Activated naive CD4-positive, alpha-beta T cell treated with Interleukin-2 at 50 U/mL for 16 hours (primary cell): ENCODE results near the gene DIS3L.
"Not testable (repeated sequence)": the region's sequence is repeated elsewhere in the genome, so short reads cannot be mapped to it uniquely, and the experiment has no call there.

ENCODE experiments used
- DNase-seq: peaks from one replicate; pipeline ENCODE4 v3.0.0-alpha.2; 2020

DIS3L gene

DNA sequence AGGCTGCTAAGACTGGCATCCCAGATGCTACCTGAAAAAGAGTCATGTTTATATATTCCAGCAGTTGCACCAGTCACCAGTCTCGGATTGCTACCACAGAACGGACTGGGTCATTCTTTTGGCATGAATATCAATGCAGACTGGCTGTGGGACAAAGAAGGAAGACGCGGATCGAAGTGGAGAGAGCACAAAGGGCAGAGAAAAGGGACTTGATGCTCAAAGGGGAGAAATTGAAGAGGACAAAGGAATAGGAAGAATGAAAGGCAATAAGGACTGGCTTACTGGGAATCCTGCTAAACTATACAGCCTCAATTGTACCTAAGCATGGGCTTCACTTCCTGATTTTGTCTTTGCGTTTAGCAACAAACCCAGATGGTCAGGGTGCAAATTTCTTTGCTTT is 15.3 kb upstream of the DIS3L start:
- DNase-seq, result no peak

GRCh38 chr15:66278671-66279070 is 14.7 kb upstream of the DIS3L start:
- DNase-seq, result no peak

GRCh38 chr15:66284271-66284670 is 9.1 kb upstream of the DIS3L start:
- no peak for DNase-seq

GRCh38 chr15:66285533-66286280 is 7.7 kb upstream of the DIS3L start:
- no peak for DNase-seq

- no peak for DNase-seq
Observed at GRCh38 chr15:66287461-66288057, 5.8 kb upstream of the DIS3L start.

DNA sequence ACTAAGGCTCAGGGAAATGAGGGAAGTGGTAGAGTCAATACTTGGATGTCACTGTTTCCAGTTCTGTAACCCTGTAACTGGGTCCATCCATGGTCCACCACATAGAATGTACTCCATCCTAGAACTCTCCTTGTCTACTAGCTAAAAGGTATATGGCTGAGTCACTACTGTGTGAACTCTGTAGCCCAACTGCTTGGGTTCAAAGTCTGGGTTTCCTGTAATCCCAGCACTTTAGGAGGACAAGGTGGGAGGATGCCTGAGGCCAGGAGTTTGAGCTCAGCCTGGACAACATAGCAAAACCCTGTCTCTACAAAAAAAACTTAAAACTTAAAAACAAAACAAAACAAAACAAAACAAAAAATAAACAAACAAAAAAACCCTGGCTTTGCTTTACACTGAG is 5.3 kb upstream of the DIS3L start:
- no peak for DNase-seq

DNA sequence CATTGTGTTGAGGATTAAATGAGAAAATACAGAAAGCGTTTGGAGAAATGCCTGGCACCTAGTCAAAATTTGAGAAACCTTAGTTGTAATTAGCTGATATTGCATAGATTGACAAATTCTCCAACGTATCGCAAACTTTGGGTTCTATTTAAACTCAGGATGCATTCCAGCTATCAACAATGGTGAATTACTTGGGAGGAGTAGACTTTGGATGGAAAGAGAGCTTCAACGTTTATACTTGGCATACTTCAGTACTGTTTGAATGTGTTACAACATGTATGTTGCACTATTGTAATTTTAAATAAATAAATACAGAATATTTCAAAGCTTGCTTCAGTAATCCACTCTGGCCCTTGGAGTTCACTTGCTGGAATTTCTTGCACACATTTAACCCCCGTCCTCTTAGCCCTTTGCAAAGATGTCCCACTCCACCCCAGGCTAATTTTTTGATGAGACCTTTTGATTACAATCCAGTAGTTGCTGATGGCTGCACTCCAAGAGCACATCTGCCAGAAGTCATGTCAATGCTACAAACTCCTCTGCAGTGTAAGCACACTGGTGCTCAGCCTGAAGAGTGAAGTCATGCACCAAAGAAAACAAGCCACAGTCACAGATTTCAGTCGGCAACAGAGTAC is 4.7 kb upstream of the DIS3L start:
- no peak for DNase-seq

DNA sequence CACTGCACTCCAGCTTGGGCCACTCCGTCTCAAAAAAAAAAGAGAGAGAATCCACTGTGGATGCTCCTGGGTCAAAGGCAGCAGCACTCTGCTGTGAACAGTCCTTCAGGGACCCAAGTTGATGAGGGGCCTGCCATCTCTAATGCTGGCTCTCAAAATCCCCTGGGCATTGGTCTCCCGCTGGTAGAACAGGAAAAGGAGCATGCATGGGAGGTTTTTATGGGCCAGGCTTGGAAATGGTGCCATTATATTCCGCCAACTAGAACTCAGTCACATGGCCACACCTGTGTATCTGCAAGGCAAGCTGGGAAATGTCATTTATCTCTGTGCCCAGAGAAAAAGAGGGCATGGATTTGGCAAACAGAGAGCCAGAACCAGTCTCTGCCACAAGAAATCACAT is 3.4 kb upstream of the DIS3L start:
- DNase-seq, result no peak

GRCh38 chr15:66290518-66290917 is 2.9 kb upstream of the DIS3L start:
- no peak for DNase-seq

DNA sequence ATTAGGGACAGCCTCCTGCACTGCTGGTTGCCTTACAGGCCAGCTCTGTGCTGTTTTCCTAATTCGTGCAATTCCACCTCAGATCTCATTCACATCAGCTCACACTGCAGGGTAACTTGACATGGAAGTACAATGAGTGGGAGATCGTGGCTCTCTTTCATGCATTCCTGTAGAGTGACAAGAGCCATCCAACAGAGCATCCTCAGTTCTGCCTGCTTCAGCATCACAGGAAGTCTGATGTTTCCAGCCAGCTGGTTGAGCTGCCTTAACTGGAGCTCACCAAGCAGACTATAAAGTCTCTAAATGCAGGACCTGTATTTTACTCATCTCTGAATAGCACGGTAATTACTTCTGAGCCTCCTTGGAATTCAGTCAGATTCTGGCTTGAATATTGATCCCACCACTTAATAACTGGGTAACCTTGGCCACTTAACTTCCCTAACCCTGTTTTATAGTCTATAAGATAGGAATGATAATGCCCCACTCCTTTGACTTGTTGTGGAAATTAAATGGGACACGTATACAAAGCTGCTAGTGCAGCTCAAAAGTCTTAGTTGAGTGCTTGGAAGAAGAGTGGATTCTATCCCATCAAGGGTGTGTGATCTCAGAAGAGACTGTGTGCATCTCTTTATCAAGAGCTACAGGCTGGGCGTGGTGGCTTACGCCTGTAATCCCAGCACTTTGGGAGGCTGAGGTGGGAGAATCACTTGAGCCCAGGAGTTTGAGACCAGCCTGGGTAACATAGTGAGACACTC is 1.4 kb upstream of the DIS3L start:
- no peak for DNase-seq

GRCh38 chr15:66292571-66293418 is 573 bp upstream of the DIS3L start:
- DNase-seq, result peak; percentile 2

DNA sequence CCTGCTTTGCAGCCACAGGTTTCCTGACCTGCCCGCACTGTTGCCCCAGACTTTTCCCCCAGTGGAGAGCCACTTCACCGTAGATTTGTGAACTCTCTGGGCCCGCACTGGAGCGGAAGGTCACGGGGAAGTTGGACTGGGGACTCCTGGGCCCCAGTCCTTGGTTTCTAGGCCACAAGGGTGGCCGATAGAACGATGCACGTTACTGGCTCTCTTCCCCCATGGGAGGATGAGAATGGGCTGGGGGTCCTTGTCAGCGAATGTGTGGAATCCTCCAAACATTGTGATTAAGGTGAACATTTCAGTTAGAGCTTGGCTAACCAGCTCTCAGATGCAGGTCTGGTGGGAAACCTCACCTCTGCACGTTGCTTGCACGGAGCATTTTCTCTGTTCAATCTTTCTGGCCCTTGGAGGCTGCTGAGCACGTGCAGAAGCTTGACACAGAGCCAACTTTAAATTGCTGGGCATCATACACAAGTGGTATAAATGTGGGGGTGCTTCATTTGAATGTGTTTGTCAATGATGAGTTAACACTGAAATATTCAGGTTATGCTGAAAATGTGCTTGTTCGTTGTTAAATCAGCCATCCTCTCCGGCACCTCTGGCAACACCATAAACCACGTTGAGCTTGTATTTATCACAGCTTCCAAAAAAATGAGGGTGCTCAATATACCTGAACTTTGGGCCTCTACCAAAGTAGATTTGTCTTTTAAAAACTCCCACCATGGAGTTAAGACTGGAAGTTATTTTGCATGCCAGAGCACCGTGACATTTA is 976 bp downstream of the DIS3L start:
- no peak for DNase-seq

DNA sequence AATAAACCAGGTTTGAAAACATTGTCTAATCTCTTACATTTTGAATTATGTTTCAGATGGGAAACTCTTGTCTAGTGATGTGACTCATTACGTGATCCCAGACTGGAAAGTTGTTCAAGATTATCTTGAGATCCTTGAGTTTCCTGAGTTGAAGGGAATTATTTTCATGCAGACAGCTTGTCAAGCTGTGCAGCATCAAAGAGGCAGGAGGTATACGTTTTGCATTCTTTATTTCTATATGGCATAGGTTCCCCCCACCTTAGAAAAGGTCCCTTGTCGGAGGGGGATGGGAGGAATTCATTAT is 1.5 kb downstream of the DIS3L start:
- DNase-seq, result no peak

GRCh38 chr15:66296186-66296585 is 2.8 kb downstream of the DIS3L start:
- no peak for DNase-seq

DNA sequence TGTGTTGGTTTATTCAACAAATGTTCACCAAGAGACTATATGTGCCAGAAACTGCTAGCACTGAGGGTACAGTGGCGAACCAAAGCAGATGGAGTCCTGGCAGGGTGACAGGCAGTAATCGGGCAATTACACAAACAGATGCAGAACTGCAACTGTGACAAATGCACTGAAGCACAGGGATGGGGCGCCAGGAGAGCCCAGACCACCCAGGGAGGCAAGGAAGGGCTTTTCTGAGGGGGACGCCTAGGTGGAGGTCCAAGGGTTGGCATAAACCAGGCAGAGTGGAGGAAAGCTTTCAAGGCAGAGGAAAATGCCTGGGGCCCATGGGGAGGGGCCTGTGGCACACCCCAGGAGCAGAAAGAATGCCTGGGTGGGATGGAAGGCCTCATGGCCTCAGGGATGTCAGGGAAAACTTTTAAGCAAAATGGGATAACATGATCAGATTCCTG is 5.5 kb downstream of the DIS3L start:
- DNase-seq, result no peak

GRCh38 chr15:66302489-66303278 is 9.3 kb downstream of the DIS3L start:
- DNase-seq, result no peak

DNA sequence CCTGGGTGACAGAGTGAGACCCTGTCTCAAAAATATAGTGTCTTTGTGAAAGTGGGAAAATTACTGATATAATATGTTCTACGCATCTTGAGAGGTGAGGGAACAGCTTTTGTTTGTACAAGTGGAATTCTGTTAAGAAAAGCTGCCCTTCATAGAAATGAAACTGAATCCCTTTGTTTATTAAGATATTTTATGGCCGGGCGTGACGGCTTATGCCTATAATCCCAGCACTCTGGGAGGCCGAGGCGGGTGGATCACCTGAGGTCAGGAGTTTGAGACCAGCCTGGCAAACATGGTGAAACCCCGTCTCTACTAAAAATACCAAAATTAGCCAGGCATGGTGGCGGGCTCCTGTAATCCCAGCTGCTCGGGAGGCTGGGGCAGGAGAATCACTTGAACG is 11.1 kb downstream of the DIS3L start:
- not testable (repeated sequence) for DNase-seq

GRCh38 chr15:66306381-66306780 is 13.0 kb downstream of the DIS3L start:
- no peak for DNase-seq

DNA sequence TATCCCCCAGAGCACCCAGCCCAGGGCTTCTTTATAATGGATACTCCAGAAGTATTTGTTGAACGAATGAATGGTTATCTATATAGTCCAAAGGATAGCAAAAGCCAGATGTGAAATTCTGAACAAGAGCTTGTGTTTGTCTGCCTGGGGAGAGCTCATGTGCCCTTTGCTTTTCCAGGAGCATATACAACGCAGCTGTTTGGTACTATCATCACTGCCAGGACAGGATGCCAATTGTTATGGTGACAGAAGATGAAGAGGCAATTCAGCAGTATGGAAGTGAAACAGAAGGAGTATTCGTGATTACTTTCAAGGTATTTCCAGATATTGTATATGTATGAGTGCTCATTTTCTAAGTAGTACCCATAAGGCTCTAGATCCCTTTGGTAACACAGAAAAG is 15.2 kb downstream of the DIS3L start:
- DNase-seq, result no peak

DNA sequence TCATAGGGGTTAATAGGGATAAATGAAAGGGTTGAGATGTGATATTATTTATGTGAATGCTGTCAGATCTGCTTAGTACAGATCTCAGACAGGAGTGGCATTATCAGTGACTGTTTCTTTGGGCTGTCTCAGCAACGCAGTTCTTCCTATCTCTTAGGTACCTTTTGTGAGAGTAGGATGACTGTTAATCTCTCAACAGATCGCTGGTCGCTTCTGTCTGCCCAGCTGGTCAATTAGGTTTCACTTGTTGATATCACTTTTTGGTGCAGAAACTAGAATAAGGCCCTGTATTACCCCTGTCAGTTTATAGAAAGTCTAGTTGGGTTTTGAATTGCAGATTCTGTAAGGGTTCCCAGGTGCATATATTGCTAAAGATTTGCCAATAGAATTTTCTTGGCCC is 16.5 kb downstream of the DIS3L start:
- no peak for DNase-seq

DNA sequence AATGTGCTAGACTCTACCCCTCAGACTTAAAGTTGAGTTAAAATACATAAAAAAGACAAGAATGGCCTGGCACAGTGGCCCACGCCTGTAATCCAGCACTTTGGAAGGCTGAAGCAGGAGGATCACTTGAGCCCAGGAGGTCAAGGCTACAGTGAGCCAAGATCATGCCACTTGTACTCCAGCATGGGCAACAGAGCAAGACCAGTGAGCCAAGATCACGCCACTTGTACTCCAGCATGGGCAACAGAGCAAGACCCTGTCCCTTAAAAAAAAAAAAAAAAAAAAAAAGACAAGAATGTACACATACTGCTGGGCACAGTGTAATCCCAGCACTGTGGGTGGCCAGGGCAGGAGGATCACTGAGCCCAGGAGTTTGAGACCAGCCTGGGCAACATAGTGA is 17.4 kb downstream of the DIS3L start:
- DNase-seq, result no peak
